ENCODE data around the gene LENG1.

LENG1 gene

GRCh38 chr19:54169149-54169740 is 9.7 kb upstream of the LENG1 start:
- Histone ChIP-seq H4K20me1 (ENCODE audit: insufficient read depth) (no peaks in the 10 kb centered on the region), H3K9ac (no peak overlapping the region), H3K27ac (no peak overlapping the region)

DNA sequence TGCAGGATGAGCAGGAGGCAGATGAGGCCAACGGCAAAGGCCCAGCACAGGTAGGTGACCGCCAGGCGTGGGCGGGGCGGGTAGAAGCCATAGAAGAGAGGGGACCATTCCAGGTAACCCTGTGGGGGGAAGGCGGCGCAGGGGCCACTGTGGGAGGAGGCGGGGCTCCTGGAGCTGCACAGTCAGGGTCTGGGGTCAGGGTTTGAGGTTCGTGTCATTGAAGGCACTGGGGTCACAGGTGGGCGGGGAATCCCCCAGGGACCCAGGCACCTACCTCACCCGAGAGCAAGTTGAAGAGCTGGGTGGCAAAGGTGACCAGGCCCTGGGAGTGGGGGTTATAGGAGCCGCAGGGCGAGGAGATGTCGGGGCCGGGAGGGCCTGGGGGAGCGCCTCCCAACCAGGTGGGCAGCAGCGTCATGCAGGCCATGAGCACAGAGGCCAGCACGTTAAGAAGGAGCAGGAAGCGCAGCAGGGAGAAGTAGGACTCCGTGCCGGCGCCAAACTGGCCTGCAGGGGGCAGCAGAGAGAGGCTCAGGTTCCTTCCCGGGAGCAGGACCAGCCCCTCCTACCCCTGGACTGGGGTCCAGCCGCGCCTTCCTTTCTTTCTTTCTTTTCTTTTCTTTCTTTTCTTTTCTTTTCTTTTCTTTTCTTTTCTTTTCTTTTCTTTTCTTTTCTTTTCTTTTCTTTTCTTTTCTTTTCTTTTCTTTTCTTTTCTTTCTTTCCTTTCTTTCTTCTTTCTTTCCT is 8.8 kb upstream of the LENG1 start:
- peak overlapping the region; percentile 64; the same call in 1 of the 2 replicates for H2AFZ ChIP-seq (ENCODE audit: low read depth)

More at GRCh38 chr19:54169149-54169740, 9.7 kb upstream of the LENG1 start:
- no peaks in the 10 kb centered on the region for H3K79me2 ChIP-seq (ENCODE audit: insufficient read depth, low read depth)
- peaks cover 33% of the 10 kb centered on the region for H3K27me3 ChIP-seq (ENCODE audit: insufficient read depth, low read depth)
- TF ChIP-seq, protein P1, sequence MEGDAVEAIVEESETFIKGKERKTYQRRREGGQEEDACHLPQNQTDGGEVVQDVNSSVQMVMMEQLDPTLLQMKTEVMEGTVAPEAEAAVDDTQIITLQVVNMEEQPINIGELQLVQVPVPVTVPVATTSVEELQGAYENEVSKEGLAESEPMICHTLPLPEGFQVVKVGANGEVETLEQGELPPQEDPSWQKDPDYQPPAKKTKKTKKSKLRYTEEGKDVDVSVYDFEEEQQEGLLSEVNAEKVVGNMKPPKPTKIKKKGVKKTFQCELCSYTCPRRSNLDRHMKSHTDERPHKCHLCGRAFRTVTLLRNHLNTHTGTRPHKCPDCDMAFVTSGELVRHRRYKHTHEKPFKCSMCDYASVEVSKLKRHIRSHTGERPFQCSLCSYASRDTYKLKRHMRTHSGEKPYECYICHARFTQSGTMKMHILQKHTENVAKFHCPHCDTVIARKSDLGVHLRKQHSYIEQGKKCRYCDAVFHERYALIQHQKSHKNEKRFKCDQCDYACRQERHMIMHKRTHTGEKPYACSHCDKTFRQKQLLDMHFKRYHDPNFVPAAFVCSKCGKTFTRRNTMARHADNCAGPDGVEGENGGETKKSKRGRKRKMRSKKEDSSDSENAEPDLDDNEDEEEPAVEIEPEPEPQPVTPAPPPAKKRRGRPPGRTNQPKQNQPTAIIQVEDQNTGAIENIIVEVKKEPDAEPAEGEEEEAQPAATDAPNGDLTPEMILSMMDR (conservative IDR thresholded peaks at IDR 0.05; ENCODE audit: low read depth, low read length) = no peak
- H3K36me3 ChIP-seq (ENCODE audit: insufficient read depth) = no peaks in the 10 kb centered on the region
- H3K4me3 ChIP-seq (IDR thresholded peaks at IDR 0.05; ENCODE audit: insufficient read depth, low read depth, low read length) = no peak overlapping the region
- H2AFZ ChIP-seq (ENCODE audit: low read depth) = no peak overlapping the region
- peaks cover 6% of the 10 kb centered on the region for H3K4me1 ChIP-seq (ENCODE audit: low read depth, poor library complexity, severe bottlenecking)
- H3K4me2 ChIP-seq = no peak overlapping the region

GRCh38 chr19:54165222-54165621 is 5.7 kb upstream of the LENG1 start:
- Histone ChIP-seq H3K79me2 (ENCODE audit: insufficient read depth, low read depth) (no peaks in the 10 kb centered on the region), H3K9ac (no peak overlapping the region), H3K4me1 (ENCODE audit: low read depth, poor library complexity, severe bottlenecking) (peaks cover 25% of the 10 kb centered on the region), H3K27ac (no peak overlapping the region), H4K20me1 (ENCODE audit: insufficient read depth) (no peaks in the 10 kb centered on the region), H3K36me3 (ENCODE audit: insufficient read depth) (no peaks in the 10 kb centered on the region), H2AFZ (ENCODE audit: low read depth) (no peak overlapping the region), H3K4me2 (no peak overlapping the region), H3K4me3 (IDR thresholded peaks at IDR 0.05; ENCODE audit: insufficient read depth, low read depth, low read length) (no peak overlapping the region), H3K27me3 (ENCODE audit: insufficient read depth, low read depth) (peaks cover 25% of the 10 kb centered on the region)
- TF ChIP-seq, protein P1 (conservative IDR thresholded peaks at IDR 0.05; ENCODE audit: low read depth, low read length) = no peak

More for the DNA sequence above, 8.8 kb upstream of the LENG1 start:
- no peak overlapping the region for H3K9ac ChIP-seq
- no peak overlapping the region for H3K4me3 ChIP-seq (IDR thresholded peaks at IDR 0.05; ENCODE audit: insufficient read depth, low read depth, low read length)
- peaks cover 29% of the 10 kb centered on the region for H3K27me3 ChIP-seq (ENCODE audit: insufficient read depth, low read depth)
- peak overlapping the region; percentile 76 for H3K4me2 ChIP-seq
- H3K36me3 ChIP-seq (ENCODE audit: insufficient read depth) = no peaks in the 10 kb centered on the region
- H3K79me2 ChIP-seq (ENCODE audit: insufficient read depth, low read depth) = no peaks in the 10 kb centered on the region
- no peak overlapping the region for H3K27ac ChIP-seq
- peaks cover 6% of the 10 kb centered on the region for H3K4me1 ChIP-seq (ENCODE audit: low read depth, poor library complexity, severe bottlenecking)
- no peaks in the 10 kb centered on the region for H4K20me1 ChIP-seq (ENCODE audit: insufficient read depth)
- TF ChIP-seq, protein P1 (conservative IDR thresholded peaks at IDR 0.05; ENCODE audit: low read depth, low read length) = peak; percentile 66

- Histone ChIP-seq H3K36me3 (ENCODE audit: insufficient read depth) (no peaks in the 10 kb centered on the region), H3K27me3 (ENCODE audit: insufficient read depth, low read depth) (peaks cover 21% of the 10 kb centered on the region), H4K20me1 (ENCODE audit: insufficient read depth) (no peaks in the 10 kb centered on the region), H3K4me2 (no peak overlapping the region), H3K27ac (no peak overlapping the region), H2AFZ (ENCODE audit: low read depth) (no peak overlapping the region), H3K4me3 (IDR thresholded peaks at IDR 0.05; ENCODE audit: insufficient read depth, low read depth, low read length) (no peak overlapping the region), H3K4me1 (ENCODE audit: low read depth, poor library complexity, severe bottlenecking) (peaks cover 25% of the 10 kb centered on the region), H3K79me2 (ENCODE audit: insufficient read depth, low read depth) (no peaks in the 10 kb centered on the region), H3K9ac (no peak overlapping the region)
- TF ChIP-seq, protein P1 (conservative IDR thresholded peaks at IDR 0.05; ENCODE audit: low read depth, low read length) = no peak
Measured at GRCh38 chr19:54164369-54165068, 5.0 kb upstream of the LENG1 start.
